Gastroesophageal sphincter (tissue), 4 donors: Measurements from ENCODE around the gene PCID2. TPM values are rescaled to one million over a fixed set of nuclear protein-coding genes. Genes with fewer than 3 reads are reported as not detected.
"Not testable (repeated sequence)": the region's sequence is repeated elsewhere in the genome, so short reads cannot be mapped to it uniquely, and the experiment has no call there.

Experiments used
- ATAC-seq: fragments of 150-250 bp; one replicate; pipeline ENCODE4 v1.9.1; 2016; ENCODE audit warnings: mild to moderate bottlenecking, moderate library complexity
- H3K27ac ChIP-seq, 4 donors: fragments of 200-600 bp; sonication (generic) in 3 of 4; 1 replicate in 3 of 4; 2 replicates in 1 of 4; pipeline ENCODE4 v1.5.1; 2016 to 2019
- H3K27me3 ChIP-seq: fragments of 200-600 bp; sonication (generic); one replicate; pipeline ENCODE4 v1.5.1; 2019
- H3K36me3 ChIP-seq, 2 donors: fragments of 200-600 bp; sonication (generic); one replicate each; pipeline ENCODE4 v1.5.1; 2019; ENCODE audit warnings: control low read depth in 1 of 2
- H3K4me1 ChIP-seq, 3 donors: fragments of 200-600 bp; sonication (generic); 1 replicate in 2 of 3; 2 replicates in 1 of 3; pipeline ENCODE4 v1.5.1; 2016 to 2019; ENCODE audit warnings: control low read depth in 2 of 3
- H3K4me3 ChIP-seq, 2 donors: fragments of 200-600 bp; sonication (generic); one replicate each; pipeline ENCODE4 v1.5.1; 2019; ENCODE audit warnings: mild to moderate bottlenecking in 1 of 2, moderate library complexity in 1 of 2
- H3K9me3 ChIP-seq, 3 donors: fragments of 200-600 bp; sonication (generic); one replicate each; pipeline ENCODE4 v1.5.1; 2017 to 2019; ENCODE audit warnings: control low read depth in 2 of 3
- EP300 ChIP-seq: sonication (generic); formaldehyde crosslinking; IDR thresholded peaks from one replicate; pipeline ENCODE4 v1.6.1; 2017; ENCODE audit warnings: antibody characterized with exemption, mild to moderate bottlenecking
- POLR2A ChIP-seq, 2 donors: fragments of 450-650 bp; IDR thresholded peaks; one replicate each; pipeline ENCODE4 v1.6.1; 2017; ENCODE audit warnings: antibody characterized with exemption in 2 of 2, mild to moderate bottlenecking in 2 of 2, moderate library complexity in 1 of 2
- POLR2AphosphoS5 ChIP-seq: sonication (generic); formaldehyde crosslinking; IDR thresholded peaks from one replicate; pipeline ENCODE4 v1.6.1; 2017; ENCODE audit warnings: antibody characterized with exemption
- WGBS, 2 donors: methylation state at CpG; one replicate each; pipeline ENCODE4 v1.1.5; 2018; ENCODE audit warnings: low coverage in 1 of 2; 5-methylcytosine and 5-hydroxymethylcytosine counted together
- total RNA-seq, 4 donors: library from RNA; depleted of rRNA; stranded (reverse); fragments of >200 nt; gene quantifications; one replicate each; pipeline ENCODE4 v1.1.0, GENCODE V29; 2016
- TF ChIP-seq, protein P1 (sequence below), 4 experiments: fragments of 200-600 bp in 2 of 4; fragments of 450-650 bp in 2 of 4; sonication (generic) in 1 of 4; IDR thresholded peaks; one replicate each; pipeline ENCODE4 v1.5.1; 2017 to 2019; ENCODE audit warnings: antibody characterized with exemption in 4 of 4, mild to moderate bottlenecking in 2 of 4, moderate library complexity in 2 of 4

PCID2 gene
- 10 to 100 TPM; 43.7 to 76.0 (median 48.8) TPM for total RNA-seq

DNA sequence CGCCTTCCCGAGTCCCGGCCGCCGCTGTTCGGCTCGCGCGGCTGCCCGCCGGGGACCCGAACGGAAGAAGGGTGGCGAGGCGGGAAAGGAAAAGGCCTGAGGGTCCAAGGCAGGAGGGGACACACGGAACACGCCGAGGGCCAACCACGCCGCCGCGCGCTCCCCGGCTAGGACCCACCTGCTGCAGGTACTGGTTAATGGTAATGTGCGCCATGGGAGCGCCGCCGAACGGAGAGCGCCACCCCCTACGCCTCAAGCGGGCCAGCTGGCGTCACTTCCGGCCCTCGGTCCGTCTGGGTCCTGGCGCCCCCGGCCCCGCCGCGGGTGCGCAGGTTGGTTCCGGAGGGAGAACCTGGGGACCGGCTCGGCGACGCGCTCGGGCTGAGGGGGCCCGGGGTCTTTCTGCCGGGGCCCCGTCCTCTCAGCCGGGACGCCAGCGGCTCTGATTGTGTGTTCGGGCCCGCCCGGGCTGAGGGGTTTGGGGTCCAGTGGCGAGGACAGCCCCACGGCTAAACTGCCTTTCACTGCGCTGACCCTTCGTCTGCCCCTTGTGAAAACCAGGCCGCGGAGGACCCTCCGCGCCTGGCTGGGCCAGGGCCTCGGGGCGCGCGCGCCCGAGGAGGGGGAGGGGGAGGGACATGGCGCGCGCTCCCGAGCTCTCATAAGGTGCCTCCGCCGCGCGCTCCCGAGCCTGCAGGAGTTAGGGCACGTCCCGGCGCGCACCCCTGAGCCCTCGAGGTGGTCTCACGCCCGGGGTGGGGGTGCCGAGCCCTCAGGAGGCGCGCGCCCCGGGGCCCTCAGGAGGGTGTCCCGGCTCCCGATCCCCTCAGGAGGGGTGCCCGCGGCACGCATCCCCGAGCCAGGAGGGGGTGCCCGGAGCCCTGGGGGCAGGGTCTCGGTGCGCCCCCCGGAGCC, at the start of gene PCID2:
Gene PCID2 (minus strand): TSS at position 249 of the 915 bp plus-strand sequence. CDS start 35 bp downstream, at position 214.
- peak; percentile 92 for ATAC-seq
- no peaks in the 10 kb centered on the region for H3K9me3 ChIP-seq
- peak; percentile 75 to 77 for TF ChIP-seq POLR2A (IDR thresholded peaks at IDR 0.05)
- peak; percentile 92 for TF ChIP-seq POLR2AphosphoS5
- TF ChIP-seq, protein P1, sequence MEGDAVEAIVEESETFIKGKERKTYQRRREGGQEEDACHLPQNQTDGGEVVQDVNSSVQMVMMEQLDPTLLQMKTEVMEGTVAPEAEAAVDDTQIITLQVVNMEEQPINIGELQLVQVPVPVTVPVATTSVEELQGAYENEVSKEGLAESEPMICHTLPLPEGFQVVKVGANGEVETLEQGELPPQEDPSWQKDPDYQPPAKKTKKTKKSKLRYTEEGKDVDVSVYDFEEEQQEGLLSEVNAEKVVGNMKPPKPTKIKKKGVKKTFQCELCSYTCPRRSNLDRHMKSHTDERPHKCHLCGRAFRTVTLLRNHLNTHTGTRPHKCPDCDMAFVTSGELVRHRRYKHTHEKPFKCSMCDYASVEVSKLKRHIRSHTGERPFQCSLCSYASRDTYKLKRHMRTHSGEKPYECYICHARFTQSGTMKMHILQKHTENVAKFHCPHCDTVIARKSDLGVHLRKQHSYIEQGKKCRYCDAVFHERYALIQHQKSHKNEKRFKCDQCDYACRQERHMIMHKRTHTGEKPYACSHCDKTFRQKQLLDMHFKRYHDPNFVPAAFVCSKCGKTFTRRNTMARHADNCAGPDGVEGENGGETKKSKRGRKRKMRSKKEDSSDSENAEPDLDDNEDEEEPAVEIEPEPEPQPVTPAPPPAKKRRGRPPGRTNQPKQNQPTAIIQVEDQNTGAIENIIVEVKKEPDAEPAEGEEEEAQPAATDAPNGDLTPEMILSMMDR (IDR thresholded peaks at IDR 0.05), result peak in 1 of 4 experiments; percentile 40
- TF ChIP-seq EP300, result no peak
- no peaks in the 10 kb centered on the region for H3K27me3 ChIP-seq
- peak within 1 kb of the TSS; percentile 97 to 99 (median 98) for H3K27ac ChIP-seq
- H3K4me1 ChIP-seq, result peaks cover 0 to 82% (median 24%) of the 10 kb centered on the region in 3 donors
- whole genome bisulfite sequencing, 2 donors, result 0% methylated on average over 4 of the region's 103 CpGs; no CpG with 5 or more reads in 1 of the 2 donors
- H3K4me3 ChIP-seq, result peak within 1 kb of the TSS; percentile 80 to 98
- peaks cover 0 to 26% of the 10 kb centered on the region in 2 donors for H3K36me3 ChIP-seq

DNA sequence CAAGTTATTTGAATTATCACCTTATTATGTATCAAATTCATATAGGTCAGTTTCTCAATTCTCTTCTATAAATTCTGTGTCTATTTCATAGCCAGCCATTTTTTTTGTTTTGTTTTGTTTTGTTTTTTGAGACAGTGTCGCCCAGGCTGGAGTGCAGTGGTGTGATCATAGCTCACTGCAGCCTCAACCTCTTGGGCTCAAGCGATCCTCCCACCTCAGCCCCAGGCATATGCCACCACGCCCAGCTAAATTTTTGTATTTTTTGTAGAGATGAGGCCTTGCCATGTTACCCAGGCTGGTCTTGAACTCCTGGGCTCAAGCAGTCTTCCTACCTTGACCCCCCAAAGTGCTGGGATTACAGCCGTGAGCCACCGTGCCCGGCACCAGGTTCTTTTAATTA, 49.4 kb upstream of the PCID2 start:
- H3K4me3 ChIP-seq, H3K27ac ChIP-seq, H3K27me3 ChIP-seq, H3K4me1 ChIP-seq, H3K9me3 ChIP-seq, ATAC-seq: not testable (repeated sequence)
- 98 to 100% methylated on average over 3 to 6 of the region's 6 CpGs for WGBS, 2 donors
- H3K36me3 ChIP-seq, result peaks cover 0 to 100% of the 10 kb centered on the region in 2 donors

DNA sequence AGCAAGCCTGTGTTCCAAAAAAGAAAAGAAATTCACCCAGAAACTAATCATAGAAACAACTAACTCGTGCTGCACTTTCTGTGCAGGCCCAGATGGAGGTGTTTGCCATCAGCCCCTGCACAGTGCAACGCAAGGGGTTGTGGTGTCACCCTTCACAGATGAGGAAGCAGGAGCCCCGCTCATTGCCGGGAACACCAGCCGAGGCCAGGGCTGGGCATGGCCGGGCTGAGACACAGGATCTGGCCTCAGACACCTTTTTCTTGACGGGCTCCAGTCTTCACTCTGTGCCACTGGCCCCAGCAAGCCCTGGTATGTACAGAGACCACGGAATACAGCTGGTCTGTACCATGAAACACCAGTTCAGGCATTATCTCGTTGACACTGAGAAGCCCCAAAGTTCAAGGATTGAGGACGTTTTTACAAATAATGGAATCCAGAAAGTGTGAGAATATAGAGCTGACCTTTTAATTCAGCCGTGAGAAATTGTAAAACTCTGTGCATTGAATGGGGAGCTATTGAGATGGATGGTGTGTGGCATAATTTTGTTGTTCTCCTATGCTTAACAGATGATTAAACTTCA, 44.1 kb upstream of the PCID2 start:
- Histone ChIP-seq H3K9me3 (no peaks in the 10 kb centered on the region), H3K4me3 (no peak overlapping the region), H3K27ac (no peak overlapping the region), H3K27me3 (no peaks in the 10 kb centered on the region), H3K36me3 (peaks cover 0 to 100% of the 10 kb centered on the region in 2 donors), H3K4me1 (no peaks in the 10 kb centered on the region)
- WGBS, 2 donors, result 39 to 49% methylated on average over 2 to 3 of the region's 11 CpGs
- TF ChIP-seq POLR2AphosphoS5, result no peak
- TF ChIP-seq EP300, result no peak
- ATAC-seq, result no peak

DNA sequence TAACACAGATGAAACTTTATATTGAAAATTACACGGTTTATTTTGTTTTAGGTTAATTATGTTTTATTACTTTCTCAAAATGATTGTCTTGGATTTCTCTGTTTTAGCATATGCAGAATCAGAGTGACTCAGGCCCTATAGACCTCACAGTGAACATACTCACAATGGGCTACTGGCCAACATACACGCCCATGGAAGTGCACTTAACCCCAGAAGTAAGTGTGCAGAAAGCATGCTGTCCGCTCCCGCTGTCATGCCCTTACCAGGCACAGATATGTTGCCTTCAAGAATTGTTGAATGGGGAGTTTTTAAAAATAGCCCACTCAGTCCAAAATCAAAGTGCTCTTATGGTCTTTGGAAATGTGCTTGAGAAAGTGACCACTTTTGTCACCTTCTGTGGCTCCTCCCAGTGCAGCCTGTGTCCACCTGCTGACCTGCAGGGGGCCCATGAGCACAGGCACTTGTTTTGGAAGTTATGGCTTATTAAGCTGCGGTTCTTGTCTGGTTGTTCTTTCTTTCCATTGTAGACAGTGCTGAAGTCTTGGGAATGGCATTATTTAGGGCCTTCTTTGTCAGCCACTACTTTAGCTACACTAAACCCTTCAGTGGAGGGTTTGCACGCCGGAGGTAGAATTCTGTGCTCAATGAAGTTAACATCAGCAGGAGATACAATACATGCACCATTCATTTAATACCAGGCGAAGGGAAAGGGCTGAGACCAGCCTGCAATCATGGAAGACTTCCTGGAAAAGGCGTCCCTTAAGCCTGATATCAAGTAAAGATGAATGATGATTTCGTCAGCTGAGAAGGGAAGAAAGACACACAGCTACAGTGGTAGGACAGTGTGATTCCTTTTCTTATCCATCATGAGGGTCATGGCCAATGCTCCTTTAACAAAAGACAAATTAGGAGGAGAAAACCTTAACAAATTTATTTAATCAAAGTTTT, 37.7 kb upstream of the PCID2 start:
- ATAC-seq, result no peak
- Histone ChIP-seq H3K4me3 (no peak overlapping the region), H3K27me3 (no peaks in the 10 kb centered on the region), H3K27ac (no peak overlapping the region), H3K9me3 (no peaks in the 10 kb centered on the region), H3K36me3 (peaks cover 7 to 100% of the 10 kb centered on the region in 2 donors), H3K4me1 (no peaks in the 10 kb centered on the region)
- 79 to 91% methylated on average over 8 to 10 of the region's 10 CpGs for WGBS, 2 donors
- no peak for TF ChIP-seq POLR2AphosphoS5
- TF ChIP-seq EP300, result no peak
- TF ChIP-seq, protein P1 (IDR thresholded peaks at IDR 0.05), result no peak
- TF ChIP-seq POLR2A (IDR thresholded peaks at IDR 0.05), result no peak

DNA sequence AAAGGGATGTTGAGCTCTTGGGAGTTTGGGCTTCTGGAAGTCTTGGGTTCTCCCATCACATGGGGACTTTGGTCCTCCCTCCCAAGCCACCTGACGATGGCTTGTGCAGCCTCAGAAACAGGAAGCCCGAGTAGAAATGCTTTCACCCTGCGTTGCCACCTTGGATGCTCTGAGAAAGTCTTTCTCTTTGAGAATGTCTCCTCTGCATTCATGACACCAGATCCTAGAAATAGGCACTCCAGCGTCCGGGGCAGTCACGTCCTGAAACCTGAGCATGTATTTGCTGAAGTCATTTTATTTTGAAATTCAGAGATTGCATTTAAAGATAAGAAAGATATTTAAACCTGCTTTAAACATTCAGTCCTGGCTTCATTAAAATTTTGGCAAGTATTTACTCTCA, 35.4 kb upstream of the PCID2 start:
- Histone ChIP-seq H3K36me3 (peaks cover 7 to 100% of the 10 kb centered on the region in 2 donors), H3K4me3 (no peak overlapping the region), H3K27ac (no peak overlapping the region), H3K9me3 (no peaks in the 10 kb centered on the region), H3K4me1 (no peaks in the 10 kb centered on the region), H3K27me3 (no peaks in the 10 kb centered on the region)
- no peak for ATAC-seq
- WGBS, 2 donors, result 80 to 82% methylated on average over 6 of the region's 6 CpGs
- TF ChIP-seq POLR2A (IDR thresholded peaks at IDR 0.05), result no peak
- TF ChIP-seq, protein P1 (IDR thresholded peaks at IDR 0.05), result no peak
- no peak for TF ChIP-seq EP300
- TF ChIP-seq POLR2AphosphoS5, result no peak

DNA sequence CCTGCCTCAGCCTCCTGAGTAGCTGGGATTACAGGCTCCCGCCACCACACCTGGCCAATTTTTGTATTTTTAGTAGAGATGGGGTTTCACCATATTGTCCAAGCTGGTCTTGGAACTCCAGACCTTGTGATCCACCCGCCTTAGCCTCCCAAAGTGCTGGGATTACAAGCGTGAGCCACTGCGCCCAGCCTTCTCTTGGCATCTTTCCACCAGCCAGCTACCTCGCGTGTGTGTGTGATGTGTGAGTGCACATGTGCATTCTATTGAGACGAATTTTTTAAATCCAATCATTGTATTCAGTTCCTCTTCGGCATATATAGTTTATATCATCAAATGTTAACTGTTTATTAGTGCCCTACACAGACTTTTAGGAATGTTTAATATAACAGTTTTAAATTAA, 33.2 kb upstream of the PCID2 start:
- not testable (repeated sequence) for H3K9me3 ChIP-seq
- WGBS, 2 donors, result 66 to 83% methylated on average over 7 to 8 of the region's 8 CpGs

More for the DNA sequence above, 33.2 kb upstream of the PCID2 start:
- H3K27ac ChIP-seq, H3K4me3 ChIP-seq, H3K27me3 ChIP-seq, H3K4me1 ChIP-seq, ATAC-seq: not testable (repeated sequence)
- peaks cover 7 to 100% of the 10 kb centered on the region in 2 donors for H3K36me3 ChIP-seq
